Suprapubic skin (tissue), 3 donors: ENCODE measurements around the gene CASQ1.

Experiments
- POLR2A ChIP-seq, 2 donors: fragments of 450-650 bp; IDR thresholded peaks; one replicate each; pipeline ENCODE4 v1.6.1; 2017; ENCODE audit warnings: antibody characterized with exemption in 2 of 2, mild to moderate bottlenecking in 2 of 2, moderate library complexity in 2 of 2
- TF ChIP-seq, protein P1 (sequence below), 2 donors: fragments of 200-600 bp in 1 of 2; fragments of 450-650 bp in 1 of 2; sonication (generic) in 1 of 2; IDR thresholded peaks; one replicate each; pipeline ENCODE4 v1.5.1; 2016 to 2019; ENCODE audit warnings: antibody characterized with exemption in 2 of 2, mild to moderate bottlenecking in 1 of 2, moderate library complexity in 1 of 2

DNA sequence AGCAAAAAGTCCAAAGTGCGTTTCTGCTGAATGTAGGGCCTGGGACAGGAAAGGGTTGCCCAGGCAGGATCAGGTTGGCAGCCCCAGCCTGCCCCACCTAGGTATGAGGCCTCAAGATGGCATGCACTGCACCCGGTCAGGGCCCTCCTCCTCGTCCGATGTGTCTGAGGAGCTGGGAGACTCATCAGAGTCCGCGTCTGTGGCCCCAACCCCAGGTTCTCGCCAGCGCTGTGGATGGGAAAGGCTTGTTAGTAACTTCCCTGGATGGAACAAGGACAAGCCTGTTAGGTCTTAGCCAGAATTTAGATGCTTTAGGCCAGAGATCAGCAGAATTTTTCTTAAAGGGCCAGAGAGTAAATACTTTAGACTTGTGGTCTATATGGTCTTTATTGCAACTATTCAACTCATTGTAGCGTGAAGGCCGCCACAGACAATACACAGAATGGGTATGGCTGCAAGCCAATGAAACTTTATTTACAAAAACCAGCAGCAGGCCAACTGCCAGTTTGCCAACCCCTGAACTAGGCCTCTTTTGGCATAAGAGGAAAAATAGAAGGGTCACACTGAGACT is 27.2 kb downstream of the CASQ1 start:
- TF ChIP-seq, protein P1, sequence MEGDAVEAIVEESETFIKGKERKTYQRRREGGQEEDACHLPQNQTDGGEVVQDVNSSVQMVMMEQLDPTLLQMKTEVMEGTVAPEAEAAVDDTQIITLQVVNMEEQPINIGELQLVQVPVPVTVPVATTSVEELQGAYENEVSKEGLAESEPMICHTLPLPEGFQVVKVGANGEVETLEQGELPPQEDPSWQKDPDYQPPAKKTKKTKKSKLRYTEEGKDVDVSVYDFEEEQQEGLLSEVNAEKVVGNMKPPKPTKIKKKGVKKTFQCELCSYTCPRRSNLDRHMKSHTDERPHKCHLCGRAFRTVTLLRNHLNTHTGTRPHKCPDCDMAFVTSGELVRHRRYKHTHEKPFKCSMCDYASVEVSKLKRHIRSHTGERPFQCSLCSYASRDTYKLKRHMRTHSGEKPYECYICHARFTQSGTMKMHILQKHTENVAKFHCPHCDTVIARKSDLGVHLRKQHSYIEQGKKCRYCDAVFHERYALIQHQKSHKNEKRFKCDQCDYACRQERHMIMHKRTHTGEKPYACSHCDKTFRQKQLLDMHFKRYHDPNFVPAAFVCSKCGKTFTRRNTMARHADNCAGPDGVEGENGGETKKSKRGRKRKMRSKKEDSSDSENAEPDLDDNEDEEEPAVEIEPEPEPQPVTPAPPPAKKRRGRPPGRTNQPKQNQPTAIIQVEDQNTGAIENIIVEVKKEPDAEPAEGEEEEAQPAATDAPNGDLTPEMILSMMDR (IDR thresholded peaks at IDR 0.05) = no peak
- no peak for TF ChIP-seq POLR2A (IDR thresholded peaks at IDR 0.05)
